MM.1S (cell line): ENCODE measurements around the gene ARPC5.

Experiments used
- DNase-seq: peaks from one replicate; pipeline ENCODE4 v3.0.0-alpha.2; 2015
- H2AFZ ChIP-seq: fragments of 300-600 bp; sonication (generic); 2 replicates; pipeline ENCODE4 v1.6.0; 2016; ENCODE audit warnings: antibody characterized with exemption, low read length
- H3F3A ChIP-seq: fragments of 300-600 bp; sonication (generic); 2 replicates; pipeline ENCODE4 v1.6.1; 2016; ENCODE audit warnings: mild to moderate bottlenecking, antibody characterized with exemption, low read length, moderate library complexity, mixed read lengths; ENCODE audit not compliant: insufficient read depth
- H3K27ac ChIP-seq: fragments of 300-600 bp; sonication (generic); 2 replicates; pipeline ENCODE4 v1.5.1; 2016; ENCODE audit warnings: mild to moderate bottlenecking, low read length
- H3K27me3 ChIP-seq: fragments of 300-600 bp; sonication (generic); replicated peaks from 2 replicates; pipeline ENCODE4 v1.6.0; 2016; ENCODE audit warnings: low read length; ENCODE audit not compliant: insufficient read depth
- H3K36me3 ChIP-seq: fragments of 300-600 bp; sonication (generic); replicated peaks from 2 replicates; pipeline ENCODE4 v1.6.1; 2016; ENCODE audit warnings: mild to moderate bottlenecking, low read length, mixed read lengths; ENCODE audit not compliant: insufficient read depth
- H3K4me1 ChIP-seq: fragments of 300-600 bp; sonication (generic); 2 replicates; pipeline ENCODE4 v1.6.1; 2016; ENCODE audit warnings: low read length, mixed read lengths
- H3K4me2 ChIP-seq: fragments of 300-600 bp; sonication (generic); 2 replicates; pipeline ENCODE4 v1.6.0; 2016; ENCODE audit warnings: low read depth, low read length
- H3K4me3 ChIP-seq: fragments of 300-600 bp; sonication (generic); 2 replicates; pipeline ENCODE4 v1.5.1; 2016; ENCODE audit warnings: low read length, mixed read lengths
- H3K79me2 ChIP-seq: fragments of 300-600 bp; sonication (generic); 2 replicates; pipeline ENCODE4 v1.6.1; 2016; ENCODE audit warnings: mixed run types, low read length, mixed read lengths
- H3K9ac ChIP-seq: fragments of 300-600 bp; sonication (generic); 2 replicates; pipeline ENCODE4 v1.6.1; 2016; ENCODE audit warnings: low read length, mixed read lengths
- H3K9me2 ChIP-seq: fragments of 300-600 bp; sonication (generic); replicated peaks from 2 replicates; pipeline ENCODE4 v1.6.1; 2016; ENCODE audit warnings: mild to moderate bottlenecking, low read length, mixed read lengths; ENCODE audit not compliant: insufficient read depth
- H3K9me3 ChIP-seq: fragments of 300-600 bp; sonication (generic); replicated peaks from 2 replicates; pipeline ENCODE4 v1.6.1; 2016; ENCODE audit warnings: mild to moderate bottlenecking, low read length, mixed read lengths; ENCODE audit not compliant: insufficient read depth
- H4K20me1 ChIP-seq: fragments of 300-600 bp; sonication (generic); 2 replicates; pipeline ENCODE4 v1.6.1; 2016; ENCODE audit warnings: mild to moderate bottlenecking, low read length, moderate library complexity, mixed read lengths; ENCODE audit not compliant: insufficient read depth
- EZH2 ChIP-seq: fragments of 300-600 bp; sonication (generic); optimal IDR thresholded peaks from 2 replicates; pipeline ENCODE3; 2017; ENCODE audit warnings: low read depth, mild to moderate bottlenecking, antibody characterized with exemption, low read length, mixed read lengths
- EZH2phosphoT487 ChIP-seq: fragments of 300-600 bp; sonication (generic); IDR thresholded peaks from 2 replicates; pipeline ENCODE4 v1.6.1; 2018; ENCODE audit warnings: antibody characterized with exemption, low read length
- TF ChIP-seq, protein P1 (sequence below): fragments of 300-600 bp; sonication (generic); IDR thresholded peaks from 2 replicates; pipeline ENCODE4 v1.5.1; 2016; ENCODE audit warnings: antibody characterized with exemption, low read length, mixed read lengths

Gene ARPC5

DNA sequence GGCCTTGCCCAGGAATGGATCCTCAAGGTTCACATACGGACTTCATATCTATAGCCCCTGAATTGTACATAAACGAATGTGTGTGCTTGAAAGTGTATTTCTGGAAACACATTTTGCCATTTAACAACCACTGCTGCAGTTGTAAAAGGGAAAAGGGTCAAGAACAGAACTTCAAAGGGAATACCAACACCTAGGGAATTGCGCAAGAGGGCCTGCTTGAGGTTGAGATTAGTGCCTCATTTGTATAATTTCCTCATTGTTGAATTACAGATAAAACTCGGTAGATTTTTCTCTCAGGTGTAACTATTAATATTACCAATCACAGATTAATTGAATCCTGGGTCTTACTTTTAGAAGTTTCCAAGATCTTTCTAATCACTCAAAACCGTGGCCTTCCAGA lies 51.4 kb downstream of the ARPC5 start:
- Histone ChIP-seq H4K20me1 (no peaks in the 10 kb centered on the region), H3F3A (peaks cover 4% of the 10 kb centered on the region; the same call in 1 of the 2 replicates), H3K4me1 (peaks cover 6% of the 10 kb centered on the region), H3K9ac (no peak overlapping the region), H3K27me3 (no peaks in the 10 kb centered on the region), H3K4me2 (no peak overlapping the region), H3K27ac (no peak overlapping the region), H3K4me3 (no peak overlapping the region), H3K36me3 (no peaks in the 10 kb centered on the region), H3K9me3 (no peaks in the 10 kb centered on the region), H2AFZ (no peak overlapping the region), H3K9me2 (no peaks in the 10 kb centered on the region), H3K79me2 (peaks cover 8% of the 10 kb centered on the region)
- DNase-seq, result no peak
- TF ChIP-seq, protein P1, sequence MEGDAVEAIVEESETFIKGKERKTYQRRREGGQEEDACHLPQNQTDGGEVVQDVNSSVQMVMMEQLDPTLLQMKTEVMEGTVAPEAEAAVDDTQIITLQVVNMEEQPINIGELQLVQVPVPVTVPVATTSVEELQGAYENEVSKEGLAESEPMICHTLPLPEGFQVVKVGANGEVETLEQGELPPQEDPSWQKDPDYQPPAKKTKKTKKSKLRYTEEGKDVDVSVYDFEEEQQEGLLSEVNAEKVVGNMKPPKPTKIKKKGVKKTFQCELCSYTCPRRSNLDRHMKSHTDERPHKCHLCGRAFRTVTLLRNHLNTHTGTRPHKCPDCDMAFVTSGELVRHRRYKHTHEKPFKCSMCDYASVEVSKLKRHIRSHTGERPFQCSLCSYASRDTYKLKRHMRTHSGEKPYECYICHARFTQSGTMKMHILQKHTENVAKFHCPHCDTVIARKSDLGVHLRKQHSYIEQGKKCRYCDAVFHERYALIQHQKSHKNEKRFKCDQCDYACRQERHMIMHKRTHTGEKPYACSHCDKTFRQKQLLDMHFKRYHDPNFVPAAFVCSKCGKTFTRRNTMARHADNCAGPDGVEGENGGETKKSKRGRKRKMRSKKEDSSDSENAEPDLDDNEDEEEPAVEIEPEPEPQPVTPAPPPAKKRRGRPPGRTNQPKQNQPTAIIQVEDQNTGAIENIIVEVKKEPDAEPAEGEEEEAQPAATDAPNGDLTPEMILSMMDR, result no peak
- TF ChIP-seq EZH2phosphoT487 (no peak), EZH2 (no peak)

DNA sequence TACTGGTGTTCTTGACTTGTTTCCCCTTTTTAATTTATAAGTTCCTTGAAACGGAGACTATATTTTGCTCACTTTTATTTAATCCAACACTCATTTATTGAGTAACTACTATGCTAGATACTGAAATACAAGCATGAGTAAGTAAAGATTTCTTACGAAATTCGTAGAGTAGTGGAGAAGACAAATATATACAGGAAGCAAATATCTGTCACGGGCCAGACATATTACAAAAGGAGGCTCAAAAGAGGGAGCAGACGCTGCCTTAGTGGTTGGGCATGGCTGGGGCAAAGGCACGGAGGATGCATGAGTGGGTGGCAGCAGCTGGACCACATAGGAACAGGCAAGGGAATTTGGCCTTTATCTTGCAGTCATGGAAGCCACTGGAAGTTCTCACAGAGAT lies 52.1 kb downstream of the ARPC5 start:
- Histone ChIP-seq H3K9me3 (no peaks in the 10 kb centered on the region), H3K36me3 (no peaks in the 10 kb centered on the region), H3K4me2 (no peak overlapping the region), H2AFZ (no peak overlapping the region), H3K9ac (no peak overlapping the region), H3K27me3 (no peaks in the 10 kb centered on the region), H3K4me1 (no peaks in the 10 kb centered on the region), H3K27ac (no peak overlapping the region), H3F3A (no peaks in the 10 kb centered on the region), H3K79me2 (0 out of 2 replicates have a peak, but pooled peaks cover 3% of the 10 kb centered on the region), H4K20me1 (no peaks in the 10 kb centered on the region), H3K9me2 (no peaks in the 10 kb centered on the region), H3K4me3 (no peak overlapping the region)
- TF ChIP-seq EZH2phosphoT487 (no peak), EZH2 (no peak)
- TF ChIP-seq, protein P1, result no peak
- DNase-seq, result no peak

DNA sequence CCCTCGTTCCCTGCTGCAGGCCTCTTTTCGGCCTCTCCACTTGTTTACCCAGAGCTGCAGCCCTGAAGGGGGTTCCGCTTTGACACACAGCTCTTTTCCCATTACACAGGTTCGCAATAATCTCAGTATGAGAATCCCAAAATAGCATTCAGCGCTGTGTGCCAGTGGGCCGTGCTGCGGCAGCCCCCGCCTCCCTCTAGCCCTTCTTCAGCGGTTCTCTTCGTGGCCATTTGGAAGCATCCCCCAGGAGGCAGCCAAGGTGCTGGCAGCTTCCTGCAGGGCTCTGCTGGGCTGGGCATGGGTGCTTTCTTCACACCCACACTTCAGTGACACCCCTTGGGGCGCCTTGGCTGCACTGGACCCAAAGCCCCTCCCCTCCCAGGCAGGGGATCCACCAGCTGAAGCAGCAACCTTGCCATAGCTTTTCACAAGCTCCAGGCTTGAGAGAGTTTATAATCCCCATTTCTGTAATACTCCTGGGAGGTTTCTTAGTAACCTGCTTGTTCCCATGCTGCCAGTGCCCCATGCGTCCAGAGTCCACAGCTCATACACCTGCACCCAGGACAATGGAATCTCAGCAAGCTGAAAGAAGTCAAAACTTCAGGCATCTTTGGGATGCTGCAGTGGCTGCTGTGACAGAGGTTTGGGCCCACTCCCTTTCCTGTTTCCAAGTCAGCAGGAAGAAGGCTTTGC lies 53.4 kb downstream of the ARPC5 start:
- Histone ChIP-seq H3K27me3 (no peaks in the 10 kb centered on the region), H3F3A (no peaks in the 10 kb centered on the region), H3K4me2 (no peak overlapping the region), H2AFZ (no peak overlapping the region), H3K9ac (no peak overlapping the region), H3K9me2 (no peaks in the 10 kb centered on the region), H3K9me3 (no peaks in the 10 kb centered on the region), H3K36me3 (no peaks in the 10 kb centered on the region), H4K20me1 (no peaks in the 10 kb centered on the region), H3K27ac (no peak overlapping the region), H3K4me3 (no peak overlapping the region), H3K4me1 (no peaks in the 10 kb centered on the region), H3K79me2 (no peaks in the 10 kb centered on the region)
- no peak for TF ChIP-seq EZH2phosphoT487
- TF ChIP-seq, protein P1, result no peak
- TF ChIP-seq EZH2, result no peak
- no peak for DNase-seq
